Measurements from ENCODE around the gene KCNJ1. TPM values are rescaled to one million over a fixed set of nuclear protein-coding genes. Genes with fewer than 3 reads are reported as not detected.

KCNJ1 gene
- total and polyA plus RNA-seq, 2 experiments from 2014 or later = 0.16 TPM; not detected in 1

GRCh38 chr11:128806506-128807261, 60.4 kb downstream of the KCNJ1 start:
- no peak overlapping the region for H3K27ac Mint-ChIP-seq
- H3K4me3 Mint-ChIP-seq = no peak overlapping the region

More at GRCh38 chr11:128806506-128807261, 60.4 kb downstream of the KCNJ1 start:
- H3K27ac ChIP-seq (ENCODE audit: low read depth) = no peak overlapping the region
- no peak for DNase-seq (ENCODE audit: low spot score)
- Mint-ChIP-seq H3K36me3 (ENCODE audit: low read depth) (no peaks in the 10 kb centered on the region), H3K27me3 (ENCODE audit: insufficient read depth, low read depth, poor library complexity) (peaks cover 12% of the 10 kb centered on the region), H3K4me1 (peaks cover 8% of the 10 kb centered on the region), H3K9me3 (no peaks in the 10 kb centered on the region)
- no peaks in the 10 kb centered on the region for H3K79me2 ChIP-seq (replicated peaks; ENCODE audit: insufficient read depth)
- no peaks in the 10 kb centered on the region for H4K20me1 ChIP-seq (replicated peaks; ENCODE audit: insufficient read depth)
- no peak overlapping the region for H3K4me2 ChIP-seq
- H2AFZ ChIP-seq = no peak overlapping the region
- no peak for ATAC-seq
- H3K4me1 ChIP-seq (ENCODE audit: insufficient read depth) = peaks cover 6% of the 10 kb centered on the region; the same call in 1 of the 2 replicates
- no peaks in the 10 kb centered on the region for H3K36me3 ChIP-seq (ENCODE audit: insufficient read depth)
- no peaks in the 10 kb centered on the region for H3F3A ChIP-seq (replicated peaks; ENCODE audit: low read depth)
- H3K27me3 ChIP-seq (ENCODE audit: insufficient read depth) = no peaks in the 10 kb centered on the region
- 0 out of 2 replicates have a peak, but pooled peaks cover 4% of the 10 kb centered on the region for H3K9me2 ChIP-seq (ENCODE audit: insufficient read depth)
- TF ChIP-seq ZNF462 (CRISPR knock-in tag; IDR thresholded peaks at IDR 0.05) (no peak), CTCF (conservative IDR thresholded peaks at IDR 0.05; ENCODE audit: low read depth in 2 of 2) (no peak), POLR2AphosphoS5 (IDR thresholded peaks at IDR 0.05; ENCODE audit: low read depth) (no peak), STAT1 (IDR thresholded peaks at IDR 0.05; ENCODE audit: unreplicated experiment) (no peak), NANOG (IDR thresholded peaks at IDR 0.05; ENCODE audit: borderline replicate concordance) (no peak), ETS1 (IDR thresholded peaks at IDR 0.05) (no peak)
- no peak overlapping the region for H3K4me3 ChIP-seq

Data from GM23338 (cell line).